K562 (cell line): ENCODE data around the gene PCBP3. TPM values are rescaled to one million over a fixed set of nuclear protein-coding genes. Genes with fewer than 3 reads are reported as not detected.

Experiments
- CBX3 ChIP-seq, 2 experiments: IDR thresholded peaks; 1 replicate in 1 of 2; 2 replicates in 1 of 2; pipeline ENCODE4 v1.6.1; 2012; ENCODE audit warnings: inconsistent platforms in 2 of 2, low read length in 2 of 2, borderline replicate concordance in 1 of 2, control low read depth in 1 of 2
- CHAMP1 ChIP-seq: fragments of 450-650 bp; IDR thresholded peaks from 2 replicates; pipeline ENCODE4 v1.6.1; 2016; ENCODE audit warnings: mild to moderate bottlenecking
- CHCHD3 ChIP-seq: fragments of 250-450 bp; sonication (Bioruptor Pico); IDR thresholded peaks from 2 replicates; pipeline ENCODE4 v2.1.2; 2022; ENCODE audit warnings: mild to moderate bottlenecking
- DPF2 ChIP-seq: fragments of 450-650 bp; IDR thresholded peaks from 2 replicates; pipeline ENCODE4 v1.6.1; 2016
- HINFP ChIP-seq: fragments of 450-650 bp; conservative IDR thresholded peaks from 2 replicates; pipeline ENCODE4 v1.6.1; 2016; ENCODE audit warnings: missing genetic modification characterization, low read depth, mild to moderate bottlenecking, control low read depth, missing compliant biosample characterization
- KLF1 ChIP-seq: fragments of 450-650 bp; IDR thresholded peaks from 2 replicates; pipeline ENCODE4 v1.6.1; 2016; ENCODE audit warnings: missing genetic modification characterization, missing compliant biosample characterization
- L3MBTL2 ChIP-seq: fragments of 450-650 bp; IDR thresholded peaks from 2 replicates; pipeline ENCODE4 v1.6.1; 2016; ENCODE audit warnings: mild to moderate bottlenecking, moderate library complexity
- MAZ ChIP-seq, 2 experiments: fragments of 450-650 bp in 1 of 2; sonication (generic) in 1 of 2; formaldehyde crosslinking; IDR thresholded peaks in 1 of 2; conservative IDR thresholded peaks in 1 of 2; 2 replicates each; pipeline versions ENCODE4 v1.4.0 to v1.5.0; 2020; ENCODE audit warnings: mild to moderate bottlenecking in 1 of 2, missing genetic modification reagents in 1 of 2
- POLR2A ChIP-seq: fragments of 450-650 bp; conservative IDR thresholded peaks from 2 replicates; pipeline ENCODE4 v1.6.1; 2016
- SIRT6 ChIP-seq: IDR thresholded peaks from one replicate; pipeline ENCODE4 v1.6.1; 2012; ENCODE audit warnings: low read depth, mild to moderate bottlenecking, control low read depth, inconsistent platforms, low read length, moderate library complexity
- SMC3 ChIP-seq: conservative IDR thresholded peaks from 2 replicates; pipeline ENCODE4 v1.6.1; 2011; ENCODE audit warnings: low read depth, low read length, improper control_type of control experiment; ENCODE audit not compliant: insufficient read depth
- ZC3H11A ChIP-seq: IDR thresholded peaks from 2 replicates; pipeline ENCODE4 v1.6.1; 2012; ENCODE audit warnings: low read depth, low read length, improper control_type of control experiment
- ZNF609 ChIP-seq: sonication (generic); formaldehyde crosslinking; IDR thresholded peaks from 2 replicates; pipeline ENCODE4 v1.8.1; 2023; ENCODE audit warnings: missing genetic modification reagents, mild to moderate bottlenecking, borderline replicate concordance
- ZNF780A ChIP-seq: fragments of 250-450 bp; sonication (Bioruptor Pico); IDR thresholded peaks from 2 replicates; pipeline ENCODE4 v1.5.0; 2021; ENCODE audit warnings: mild to moderate bottlenecking
- polyA plus RNA-seq, 8 experiments: library from polyadenylated mRNA; depleted of rRNA in 4 of 8; stranded (reverse) in 5 of 8; unstranded in 3 of 8; fragments of >200 nt; fragmentation: Nextera tagmentation in 2 of 8; fragmentation: Illumina TruSeq in 1 of 8; extraction: Ambion mirVana in 2 of 8; extraction: Trizol in 1 of 8; gene quantifications; 2 replicates each; pipeline versions ENCODE4 v1.2.1 to v1.2.3, GENCODE V29; 2011 to 2014; ENCODE audit warnings: inconsistent platforms in 1 of 8, missing spikeins in 1 of 8
- total RNA-seq, 7 experiments: library from RNA; depleted of rRNA in 6 of 7; stranded (reverse); fragments of >200 nt in 6 of 7; fragmentation: Illumina TruSeq in 2 of 7; extraction: Trizol in 2 of 7; gene quantifications; 2 replicates each; pipeline versions ENCODE4 v1.2.1 to v1.2.3, GENCODE V29; 2011 to 2021; ENCODE audit warnings: low replicate concordance in 1 of 7
- TF ChIP-seq, protein P1 (sequence below): sonication (generic); formaldehyde crosslinking; IDR thresholded peaks from 2 replicates; pipeline ENCODE4 v1.8.0; 2022; ENCODE audit warnings: mild to moderate bottlenecking, missing genetic modification reagents
- TF ChIP-seq, protein P2 (sequence below): fragments of 450-650 bp; IDR thresholded peaks from 2 replicates; pipeline ENCODE4 v1.6.1; 2014; ENCODE audit warnings: low read depth, mild to moderate bottlenecking, moderate library complexity, borderline replicate concordance
- TF ChIP-seq, protein P3 (sequence below): sonication (generic); formaldehyde crosslinking; IDR thresholded peaks from 2 replicates; pipeline ENCODE4 v1.9.0; 2022; ENCODE audit warnings: mild to moderate bottlenecking, missing genetic modification reagents

PCBP3 gene
- total and polyA plus RNA-seq, 9 of the 15 experiments (the other 6 are each of a cell fraction or from before 2014, with no cell fraction given) = 0.18 TPM; not detected in 8

DNA sequence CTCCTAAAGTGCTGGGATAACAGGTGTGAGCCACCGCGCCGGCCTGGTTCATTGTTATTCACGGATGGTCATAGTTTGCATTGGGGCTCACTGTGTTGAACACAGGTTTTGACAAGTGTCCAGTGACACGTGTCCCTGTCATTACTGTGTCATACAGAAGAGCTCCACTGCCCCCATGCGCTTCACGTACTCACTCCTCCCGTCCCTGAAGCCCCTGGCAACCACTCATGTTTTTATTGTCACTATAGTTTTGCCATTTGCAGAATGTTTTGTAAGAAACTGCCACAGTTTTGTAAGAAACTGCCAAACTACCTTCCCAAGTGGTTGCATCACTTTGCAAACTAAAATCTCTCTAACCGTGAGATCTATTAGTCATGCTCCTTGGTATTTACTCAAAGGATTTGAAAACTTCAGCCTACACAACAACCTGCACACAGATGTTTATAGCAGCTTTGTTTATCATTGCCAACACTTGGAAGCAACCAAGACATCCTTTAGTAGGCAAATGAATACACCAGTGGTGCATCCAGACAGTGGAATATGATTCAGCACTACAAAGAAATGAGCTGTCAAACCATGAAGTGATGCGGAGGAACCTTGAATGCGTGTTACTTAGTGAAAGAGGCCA, 174.9 kb downstream of the PCBP3 start (continued):
- TF ChIP-seq ZNF609 (CRISPR knock-in tag) (no peak), SIRT6 (no peak), MAZ (CRISPR knock-in tag; conservative IDR thresholded peaks at IDR 0.05 in 1 of 2, IDR thresholded peaks at IDR 0.05 in 1 of 2) (no peak), HINFP (tag) (no peak), ZNF780A (CRISPR knock-in tag) (no peak), DPF2 (no peak), SMC3 (0 out of 2 replicates have a peak, but pooled peaks have one; percentile 12), ZC3H11A (no peak), KLF1 (tag) (no peak), L3MBTL2 (peak; percentile 36; the same call in 1 of the 2 replicates), CHCHD3 (CRISPR knock-in tag) (no peak), POLR2A (no peak), CHAMP1 (no peak), CBX3 (IDR thresholded peaks at IDR 0.05; ENCODE audit: borderline replicate concordance in 1 of 2, low read length in 2 of 2) (no peak)
- TF ChIP-seq, protein P1, sequence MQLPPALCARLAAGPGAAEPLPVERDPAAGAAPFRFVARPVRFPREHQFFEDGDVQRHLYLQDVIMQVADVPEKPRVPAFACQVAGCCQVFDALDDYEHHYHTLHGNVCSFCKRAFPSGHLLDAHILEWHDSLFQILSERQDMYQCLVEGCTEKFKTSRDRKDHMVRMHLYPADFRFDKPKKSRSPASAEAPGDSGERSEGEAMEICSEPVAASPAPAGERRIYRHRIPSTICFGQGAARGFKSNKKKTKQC (CRISPR knock-in tag) = no peak
- TF ChIP-seq, protein P2, sequence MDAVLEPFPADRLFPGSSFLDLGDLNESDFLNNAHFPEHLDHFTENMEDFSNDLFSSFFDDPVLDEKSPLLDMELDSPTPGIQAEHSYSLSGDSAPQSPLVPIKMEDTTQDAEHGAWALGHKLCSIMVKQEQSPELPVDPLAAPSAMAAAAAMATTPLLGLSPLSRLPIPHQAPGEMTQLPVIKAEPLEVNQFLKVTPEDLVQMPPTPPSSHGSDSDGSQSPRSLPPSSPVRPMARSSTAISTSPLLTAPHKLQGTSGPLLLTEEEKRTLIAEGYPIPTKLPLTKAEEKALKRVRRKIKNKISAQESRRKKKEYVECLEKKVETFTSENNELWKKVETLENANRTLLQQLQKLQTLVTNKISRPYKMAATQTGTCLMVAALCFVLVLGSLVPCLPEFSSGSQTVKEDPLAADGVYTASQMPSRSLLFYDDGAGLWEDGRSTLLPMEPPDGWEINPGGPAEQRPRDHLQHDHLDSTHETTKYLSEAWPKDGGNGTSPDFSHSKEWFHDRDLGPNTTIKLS = peak; percentile 55; the same call in 1 of the 2 replicates
- TF ChIP-seq, protein P3, sequence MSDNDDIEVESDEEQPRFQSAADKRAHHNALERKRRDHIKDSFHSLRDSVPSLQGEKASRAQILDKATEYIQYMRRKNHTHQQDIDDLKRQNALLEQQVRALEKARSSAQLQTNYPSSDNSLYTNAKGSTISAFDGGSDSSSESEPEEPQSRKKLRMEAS (CRISPR knock-in tag) = 0 out of 2 replicates have a peak, but pooled peaks have one; percentile 18
